ENCODE measurements around the gene CCNK. TPM values are rescaled to one million over a fixed set of nuclear protein-coding genes. Genes with fewer than 3 reads are reported as not detected.

CCNK gene
- total RNA-seq, 2 experiments from 2014 or later: 140 to 151 TPM

GRCh38 chr14:99466758-99467157 is 14.5 kb upstream of the CCNK start:
- H3K27me3 Mint-ChIP-seq: no peaks in the 10 kb centered on the region

GRCh38 chr14:99467336-99468078 is 13.7 kb upstream of the CCNK start:
- H3K4me3 ChIP-seq (ENCODE audit: low read length): no peak overlapping the region
- POLR2A ChIA-PET: interaction anchor here (1.3 kb wide), 1 partner anchor 9 kb away, joined by 3 read pairs; no protein-coding TSS in a partner anchor
- H3K36me3 ChIP-seq (ENCODE audit: insufficient read depth, low read length): peaks cover 29% of the 10 kb centered on the region
- H3K27me3 ChIP-seq (ENCODE audit: control insufficient read depth in 1 of 2, insufficient read depth in 2 of 2, low read length in 2 of 2): no peaks in the 10 kb centered on the region
- CTCF ChIA-PET: no interaction called here
- no peak overlapping the region for H3K4me3 Mint-ChIP-seq
- ATAC-seq (ENCODE audit: poor library complexity) (no peak), DNase-seq (no peak)
- intact Hi-C loops (cut with DNase I, micrococcal nuclease): no loop called here
- peaks cover 50% of the 10 kb centered on the region for H3K36me3 Mint-ChIP-seq (ENCODE audit: low read depth)
- H3K9me3 ChIP-seq (ENCODE audit: control insufficient read depth in 1 of 2, insufficient read depth in 1 of 2, low read length in 2 of 2): no peaks in the 10 kb centered on the region
- H3K27ac Mint-ChIP-seq: no peak overlapping the region
- H3K27ac ChIP-seq (ENCODE audit: low read depth in 1 of 2, low read length in 2 of 2): no peak overlapping the region
- peaks cover 49% of the 10 kb centered on the region for H3K4me1 Mint-ChIP-seq (ENCODE audit: low read depth)
- no peaks in the 10 kb centered on the region for H3K9me3 Mint-ChIP-seq
- no peaks in the 10 kb centered on the region for H3K27me3 Mint-ChIP-seq
- TF ChIP-seq, protein P1, sequence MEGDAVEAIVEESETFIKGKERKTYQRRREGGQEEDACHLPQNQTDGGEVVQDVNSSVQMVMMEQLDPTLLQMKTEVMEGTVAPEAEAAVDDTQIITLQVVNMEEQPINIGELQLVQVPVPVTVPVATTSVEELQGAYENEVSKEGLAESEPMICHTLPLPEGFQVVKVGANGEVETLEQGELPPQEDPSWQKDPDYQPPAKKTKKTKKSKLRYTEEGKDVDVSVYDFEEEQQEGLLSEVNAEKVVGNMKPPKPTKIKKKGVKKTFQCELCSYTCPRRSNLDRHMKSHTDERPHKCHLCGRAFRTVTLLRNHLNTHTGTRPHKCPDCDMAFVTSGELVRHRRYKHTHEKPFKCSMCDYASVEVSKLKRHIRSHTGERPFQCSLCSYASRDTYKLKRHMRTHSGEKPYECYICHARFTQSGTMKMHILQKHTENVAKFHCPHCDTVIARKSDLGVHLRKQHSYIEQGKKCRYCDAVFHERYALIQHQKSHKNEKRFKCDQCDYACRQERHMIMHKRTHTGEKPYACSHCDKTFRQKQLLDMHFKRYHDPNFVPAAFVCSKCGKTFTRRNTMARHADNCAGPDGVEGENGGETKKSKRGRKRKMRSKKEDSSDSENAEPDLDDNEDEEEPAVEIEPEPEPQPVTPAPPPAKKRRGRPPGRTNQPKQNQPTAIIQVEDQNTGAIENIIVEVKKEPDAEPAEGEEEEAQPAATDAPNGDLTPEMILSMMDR (IDR thresholded peaks at IDR 0.05): no peak
- H3K4me1 ChIP-seq (ENCODE audit: insufficient read depth, low read length): peaks cover 9% of the 10 kb centered on the region

More at GRCh38 chr14:99466758-99467157, 14.5 kb upstream of the CCNK start:
- no peak overlapping the region for H3K4me3 ChIP-seq (ENCODE audit: low read length)
- H3K27me3 ChIP-seq (ENCODE audit: control insufficient read depth in 1 of 2, insufficient read depth in 2 of 2, low read length in 2 of 2): no peaks in the 10 kb centered on the region
- DNase-seq (no peak), ATAC-seq (ENCODE audit: poor library complexity) (no peak)
- Mint-ChIP-seq H3K9me3 (no peaks in the 10 kb centered on the region), H3K4me3 (no peak overlapping the region), H3K4me1 (ENCODE audit: low read depth) (peaks cover 52% of the 10 kb centered on the region), H3K36me3 (ENCODE audit: low read depth) (peaks cover 58% of the 10 kb centered on the region), H3K27ac (no peak overlapping the region)
- TF ChIP-seq, protein P1 (IDR thresholded peaks at IDR 0.05): no peak
- POLR2A ChIA-PET: no interaction called here
- H3K27ac ChIP-seq (ENCODE audit: low read depth in 1 of 2, low read length in 2 of 2): no peak overlapping the region
- CTCF ChIA-PET: no interaction called here
- peaks cover 36% of the 10 kb centered on the region for H3K36me3 ChIP-seq (ENCODE audit: insufficient read depth, low read length)
- peaks cover 9% of the 10 kb centered on the region for H3K4me1 ChIP-seq (ENCODE audit: insufficient read depth, low read length)
- H3K9me3 ChIP-seq (ENCODE audit: control insufficient read depth in 1 of 2, insufficient read depth in 1 of 2, low read length in 2 of 2): no peaks in the 10 kb centered on the region
- intact Hi-C loops (cut with DNase I, micrococcal nuclease): no loop called here

DNA sequence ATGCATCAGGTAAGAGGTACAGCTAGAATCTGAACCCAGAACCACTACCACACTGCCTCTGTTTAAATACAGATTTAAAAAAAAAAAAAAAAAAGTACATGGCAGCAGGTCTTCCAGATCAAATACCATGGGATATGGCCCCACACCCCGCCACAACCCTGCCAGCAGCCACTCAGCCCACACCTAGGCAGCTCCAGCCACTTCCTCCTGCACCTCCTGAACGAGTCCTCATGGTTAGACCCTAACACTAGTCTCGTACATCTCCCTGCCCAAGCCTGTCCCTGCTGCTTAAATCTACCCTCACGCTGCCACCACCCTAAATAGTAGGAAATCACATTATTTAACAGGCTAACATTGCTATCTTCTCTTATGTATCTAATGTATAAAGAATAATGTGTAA is 13.1 kb upstream of the CCNK start:
- TF ChIP-seq, protein P1 (IDR thresholded peaks at IDR 0.05): no peak
- H3K27ac ChIP-seq (ENCODE audit: low read depth in 1 of 2, low read length in 2 of 2): no peak overlapping the region
- DNase-seq (no peak), ATAC-seq (ENCODE audit: poor library complexity) (no peak)
- H3K9me3 Mint-ChIP-seq: no peaks in the 10 kb centered on the region
- no peak overlapping the region for H3K4me3 Mint-ChIP-seq
- H3K4me3 ChIP-seq (ENCODE audit: low read length): no peak overlapping the region
- no peaks in the 10 kb centered on the region for H3K27me3 ChIP-seq (ENCODE audit: control insufficient read depth in 1 of 2, insufficient read depth in 2 of 2, low read length in 2 of 2)
- peaks cover 54% of the 10 kb centered on the region for H3K4me1 Mint-ChIP-seq (ENCODE audit: low read depth)
- peaks cover 44% of the 10 kb centered on the region for H3K36me3 Mint-ChIP-seq (ENCODE audit: low read depth)
- ChIA-PET POLR2A (interaction anchor here (1.3 kb wide), 1 partner anchor 8 kb away, joined by 3 read pairs; no protein-coding TSS in a partner anchor), CTCF (no interaction called here)
- no peaks in the 10 kb centered on the region for H3K27me3 Mint-ChIP-seq
- H3K36me3 ChIP-seq (ENCODE audit: insufficient read depth, low read length): peaks cover 24% of the 10 kb centered on the region
- H3K4me1 ChIP-seq (ENCODE audit: insufficient read depth, low read length): peaks cover 9% of the 10 kb centered on the region
- no peaks in the 10 kb centered on the region for H3K9me3 ChIP-seq (ENCODE audit: control insufficient read depth in 1 of 2, insufficient read depth in 1 of 2, low read length in 2 of 2)
- no peak overlapping the region for H3K27ac Mint-ChIP-seq
- intact Hi-C loops (cut with DNase I, micrococcal nuclease): no loop called here

All from CD4-positive, alpha-beta T cell (primary cell).